ENCODE measurements around the gene CHD6. TPM values are rescaled to one million over a fixed set of nuclear protein-coding genes. Genes with fewer than 3 reads are reported as not detected.
A peak's percentile ranks its signal among the peaks of the same experiment; 100 is the strongest.

CHD6 gene
- total and polyA plus RNA-seq, 5 experiments from 2014 or later, result 44.3 to 96.1 (median 57.4) TPM

GRCh38 chr20:41406896-41407444, 211.2 kb downstream of the CHD6 start:
- ATAC-seq (no peak), DNase-seq (no peak)
- POLR2A ChIA-PET, result no interaction called here
- peaks cover 10 to 34% (median 27%) of the 10 kb centered on the region in 4 donors for H3K4me1 Mint-ChIP-seq
- peaks cover 0 to 83% (median 37%) of the 10 kb centered on the region in 3 donors for H3K36me3 Mint-ChIP-seq
- H3K27ac Mint-ChIP-seq, result peak overlapping the region in 7 of 10 donors; percentile 18 to 76 (median 45)
- H3K9me3 Mint-ChIP-seq, result no peaks in the 10 kb centered on the region
- no peaks in the 10 kb centered on the region for H3K27me3 Mint-ChIP-seq
- H3K4me3 Mint-ChIP-seq, result no peak overlapping the region

DNA sequence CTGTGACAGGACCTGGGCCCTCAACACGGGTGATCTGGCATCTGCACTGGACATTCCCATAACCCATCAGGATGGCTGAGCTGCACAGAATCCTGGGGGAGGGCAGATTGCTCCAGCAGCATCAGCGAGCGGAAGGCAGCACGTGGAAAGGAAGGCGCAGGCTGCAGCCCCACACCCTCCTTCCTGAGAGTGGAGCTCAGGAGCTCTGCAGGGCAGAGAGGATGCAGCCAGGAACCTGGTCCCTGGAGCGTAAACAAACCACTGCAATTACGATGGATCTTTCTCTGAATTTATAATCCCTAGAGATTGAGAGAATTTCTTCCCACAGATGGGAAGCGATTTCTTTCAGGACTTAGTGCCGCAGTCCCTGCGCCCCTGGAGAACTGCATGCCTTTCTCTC, 211.8 kb downstream of the CHD6 start:
- no peaks in the 10 kb centered on the region for H3K9me3 Mint-ChIP-seq
- H3K4me3 Mint-ChIP-seq, result no peak overlapping the region
- POLR2A ChIA-PET, result no interaction called here
- H3K36me3 Mint-ChIP-seq, result peaks cover 0 to 81% (median 33%) of the 10 kb centered on the region in 3 donors
- no peak for DNase-seq
- no peak for ATAC-seq
- peak overlapping the region in 2 of 10 donors; percentile 18 to 74 for H3K27ac Mint-ChIP-seq
- no peaks in the 10 kb centered on the region for H3K27me3 Mint-ChIP-seq
- H3K4me1 Mint-ChIP-seq, result peaks cover 10 to 34% (median 27%) of the 10 kb centered on the region in 4 donors

DNA sequence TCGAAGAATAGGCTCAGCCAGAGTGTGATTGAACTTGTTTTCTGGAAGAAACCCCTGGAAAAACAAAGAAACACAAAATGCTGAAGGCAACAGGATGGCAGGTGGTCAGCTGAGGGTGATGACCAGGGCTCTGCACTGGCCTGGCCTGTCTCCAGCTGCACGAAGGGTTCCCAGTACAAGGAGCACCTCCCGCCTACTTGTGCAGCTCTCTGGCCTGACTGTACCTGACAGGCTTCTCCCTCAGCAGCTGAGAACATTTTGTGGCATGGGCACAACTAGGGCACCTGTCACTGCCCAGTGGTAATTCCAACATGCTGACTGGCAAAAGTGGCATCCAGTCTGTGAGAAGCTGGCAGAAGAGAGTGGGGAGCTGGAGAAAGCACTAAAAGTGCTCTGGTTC, 212.7 kb downstream of the CHD6 start:
- peaks cover 0 to 72% (median 31%) of the 10 kb centered on the region in 3 donors for H3K36me3 Mint-ChIP-seq
- POLR2A ChIA-PET, result no interaction called here
- H3K4me3 Mint-ChIP-seq, result no peak overlapping the region
- H3K9me3 Mint-ChIP-seq, result no peaks in the 10 kb centered on the region
- no peak for DNase-seq
- no peak for ATAC-seq
- peak overlapping the region in 1 of 10 donors; percentile 40 for H3K27ac Mint-ChIP-seq
- no peaks in the 10 kb centered on the region for H3K27me3 Mint-ChIP-seq
- H3K4me1 Mint-ChIP-seq, result peaks cover 10 to 29% (median 27%) of the 10 kb centered on the region in 4 donors

GRCh38 chr20:41403604-41404003, 214.6 kb downstream of the CHD6 start:
- POLR2A ChIA-PET, result no interaction called here
- H3K27me3 Mint-ChIP-seq, result no peaks in the 10 kb centered on the region
- DNase-seq (no peak), ATAC-seq (no peak)
- no peak overlapping the region for H3K4me3 Mint-ChIP-seq
- peaks cover 4 to 16% (median 11%) of the 10 kb centered on the region in 4 donors for H3K4me1 Mint-ChIP-seq
- peaks cover 0 to 55% (median 27%) of the 10 kb centered on the region in 3 donors for H3K36me3 Mint-ChIP-seq
- peak overlapping the region in 2 of 10 donors; percentile 50 to 55 for H3K27ac Mint-ChIP-seq
- no peaks in the 10 kb centered on the region for H3K9me3 Mint-ChIP-seq

GRCh38 chr20:41398408-41398807, 219.8 kb downstream of the CHD6 start:
- H3K9me3 Mint-ChIP-seq, result no peaks in the 10 kb centered on the region

GRCh38 chr20:41395667-41396664, 222.2 kb downstream of the CHD6 start:
- ATAC-seq (no peak), DNase-seq (no peak)
- POLR2A ChIA-PET, result no interaction called here
- Mint-ChIP-seq H3K36me3 (no peaks in the 10 kb centered on the region), H3K27me3 (no peaks in the 10 kb centered on the region), H3K9me3 (no peaks in the 10 kb centered on the region), H3K4me3 (no peak overlapping the region), H3K4me1 (peaks cover 0 to 1% (median 0%) of the 10 kb centered on the region in 4 donors), H3K27ac (peak overlapping the region in 2 of 10 donors; percentile 24 to 50)

More at GRCh38 chr20:41398408-41398807, 219.8 kb downstream of the CHD6 start:
- Mint-ChIP-seq H3K4me3 (no peak overlapping the region), H3K27ac (peak overlapping the region in 2 of 10 donors; percentile 34 to 43), H3K27me3 (no peaks in the 10 kb centered on the region), H3K36me3 (peaks cover 0 to 12% (median 5%) of the 10 kb centered on the region in 3 donors), H3K4me1 (peaks cover 0 to 1% (median 0%) of the 10 kb centered on the region in 4 donors)
- POLR2A ChIA-PET, result no interaction called here
- DNase-seq (no peak), ATAC-seq (no peak)

GRCh38 chr20:41394931-41395666, 223.1 kb downstream of the CHD6 start:
- H3K4me3 Mint-ChIP-seq, result no peak overlapping the region
- POLR2A ChIA-PET, result no interaction called here
- ATAC-seq, result no peak
- peaks cover 0 to 3% (median 0%) of the 10 kb centered on the region in 5 donors for H3K27me3 Mint-ChIP-seq
- no peaks in the 10 kb centered on the region for H3K36me3 Mint-ChIP-seq
- DNase-seq, result no peak
- H3K9me3 Mint-ChIP-seq, result no peaks in the 10 kb centered on the region
- H3K27ac Mint-ChIP-seq, result no peak overlapping the region
- H3K4me1 Mint-ChIP-seq, result peaks cover 0 to 1% (median 0%) of the 10 kb centered on the region in 4 donors

DNA sequence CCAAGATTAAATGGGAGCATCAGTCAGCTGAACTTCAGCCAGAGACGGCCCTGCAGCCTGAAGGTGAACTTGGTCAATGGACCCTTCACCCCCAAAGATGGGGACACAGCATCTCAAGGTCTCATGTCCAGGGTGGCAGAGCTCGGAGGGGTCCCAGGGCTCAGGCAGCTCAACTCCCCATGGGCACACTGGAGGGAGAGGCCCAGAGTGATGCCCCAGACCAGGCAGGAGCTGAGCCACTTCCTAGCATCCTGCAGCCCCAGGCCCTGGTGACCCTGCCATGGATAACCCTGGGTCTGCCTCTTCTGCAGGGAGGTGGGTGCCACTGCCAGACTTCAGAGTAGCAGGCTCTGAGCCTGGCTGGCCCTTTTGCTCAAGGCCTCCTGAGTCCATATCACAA, 224.1 kb downstream of the CHD6 start:
- H3K36me3 Mint-ChIP-seq, result no peaks in the 10 kb centered on the region
- no peak overlapping the region for H3K27ac Mint-ChIP-seq
- ATAC-seq (no peak), DNase-seq (no peak)
- POLR2A ChIA-PET, result no interaction called here
- H3K4me3 Mint-ChIP-seq, result no peak overlapping the region
- H3K4me1 Mint-ChIP-seq, result no peaks in the 10 kb centered on the region
- peaks cover 0 to 3% (median 0%) of the 10 kb centered on the region in 5 donors for H3K27me3 Mint-ChIP-seq
- H3K9me3 Mint-ChIP-seq, result no peaks in the 10 kb centered on the region

DNA sequence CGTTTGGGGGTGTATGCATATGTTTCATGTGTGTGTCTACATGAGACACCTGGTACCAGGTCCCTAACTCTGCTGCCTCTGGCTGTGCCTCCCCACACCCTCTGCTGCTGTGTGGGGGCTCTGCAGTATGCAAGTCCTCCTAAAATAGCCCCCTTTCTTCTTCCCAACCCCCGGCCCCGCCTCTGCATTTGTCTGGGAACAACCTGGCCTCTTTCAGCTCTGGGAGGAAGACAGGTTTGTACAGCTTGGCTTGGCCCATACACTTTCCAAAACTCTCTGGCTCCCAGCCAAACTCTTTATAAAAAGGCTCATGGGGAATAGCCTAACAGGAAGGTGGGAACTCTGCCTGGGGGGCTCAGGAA, 224.5 kb downstream of the CHD6 start:
- POLR2A ChIA-PET, result no interaction called here
- no peaks in the 10 kb centered on the region for H3K4me1 Mint-ChIP-seq

DNA sequence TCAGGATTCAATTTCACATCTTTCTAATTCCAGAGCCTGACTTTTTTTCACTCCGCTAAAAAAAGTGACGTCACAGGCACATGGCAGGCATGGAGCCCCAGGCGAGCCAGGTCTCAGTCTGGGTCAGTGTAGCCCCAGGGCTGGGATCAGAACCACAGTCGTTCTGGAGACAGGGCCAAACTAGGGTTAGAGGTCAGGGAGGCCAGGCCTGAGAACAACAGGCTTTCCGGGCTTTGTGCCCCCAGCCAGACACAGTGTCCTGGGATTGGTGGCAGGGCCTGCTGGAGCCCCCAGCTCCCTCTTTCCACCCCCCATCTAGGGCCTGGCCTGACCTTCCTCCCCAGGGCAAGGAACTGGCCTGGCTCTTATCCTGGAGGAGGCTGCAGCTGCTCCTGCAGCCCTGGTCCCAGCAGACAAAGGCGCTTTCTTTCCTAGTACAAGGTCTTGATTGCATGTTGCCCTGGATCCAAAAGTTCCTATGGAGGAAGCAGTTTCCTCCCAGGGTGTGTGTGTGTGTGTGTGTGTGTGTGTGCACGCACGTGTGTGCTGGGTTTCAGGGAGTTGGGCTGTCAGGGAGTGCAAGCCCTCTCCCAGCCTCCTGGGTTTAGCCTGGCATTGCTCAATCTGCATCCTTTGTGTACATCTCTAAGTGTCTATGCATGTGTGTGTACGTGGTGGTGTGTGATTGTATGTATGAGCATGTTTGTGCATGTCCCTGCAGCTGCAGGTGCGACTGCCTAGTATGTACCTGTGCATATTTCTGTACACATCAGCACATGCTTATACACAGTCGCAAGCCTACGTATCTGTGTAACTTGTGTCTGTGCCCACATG, 225.1 kb downstream of the CHD6 start:
- no peaks in the 10 kb centered on the region for H3K4me1 Mint-ChIP-seq

More for the DNA sequence above, 224.5 kb downstream of the CHD6 start:
- Mint-ChIP-seq H3K36me3 (no peaks in the 10 kb centered on the region), H3K4me3 (no peak overlapping the region), H3K27me3 (peaks cover 0 to 3% (median 0%) of the 10 kb centered on the region in 5 donors), H3K9me3 (no peaks in the 10 kb centered on the region), H3K27ac (no peak overlapping the region)
- DNase-seq (no peak), ATAC-seq (no peak)

DNA sequence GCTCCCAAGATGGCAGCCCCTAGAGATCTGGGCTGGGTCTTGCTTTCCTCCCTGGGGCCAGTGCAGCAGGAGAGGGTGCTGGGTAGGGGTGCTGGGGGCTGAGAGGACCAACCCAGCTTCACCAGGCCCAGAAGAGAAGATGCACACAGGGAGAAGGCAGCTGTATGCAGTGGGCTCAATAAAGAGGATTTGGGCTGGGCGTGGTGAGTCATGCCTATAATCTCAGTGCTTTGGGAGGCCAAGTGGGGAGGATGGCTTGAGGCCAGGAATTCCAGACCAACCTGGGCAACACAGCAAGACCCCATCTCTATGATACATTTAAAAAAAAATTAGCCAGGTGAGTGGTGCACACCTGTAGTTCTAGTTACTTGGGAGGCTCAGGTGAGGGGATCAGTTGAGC, 225.9 kb downstream of the CHD6 start:
- Mint-ChIP-seq H3K9me3 (no peaks in the 10 kb centered on the region), H3K4me1 (no peaks in the 10 kb centered on the region), H3K27me3 (peaks cover 0 to 3% (median 0%) of the 10 kb centered on the region in 5 donors), H3K27ac (no peak overlapping the region), H3K4me3 (no peak overlapping the region), H3K36me3 (no peaks in the 10 kb centered on the region)
- ATAC-seq (no peak), DNase-seq (no peak)
- POLR2A ChIA-PET, result no interaction called here

More for the DNA sequence above, 225.1 kb downstream of the CHD6 start:
- ATAC-seq (no peak), DNase-seq (no peak)
- no peak overlapping the region for H3K4me3 Mint-ChIP-seq
- POLR2A ChIA-PET, result no interaction called here
- no peaks in the 10 kb centered on the region for H3K9me3 Mint-ChIP-seq
- H3K27me3 Mint-ChIP-seq, result peaks cover 0 to 3% (median 0%) of the 10 kb centered on the region in 5 donors
- H3K27ac Mint-ChIP-seq, result no peak overlapping the region
- no peaks in the 10 kb centered on the region for H3K36me3 Mint-ChIP-seq

DNA sequence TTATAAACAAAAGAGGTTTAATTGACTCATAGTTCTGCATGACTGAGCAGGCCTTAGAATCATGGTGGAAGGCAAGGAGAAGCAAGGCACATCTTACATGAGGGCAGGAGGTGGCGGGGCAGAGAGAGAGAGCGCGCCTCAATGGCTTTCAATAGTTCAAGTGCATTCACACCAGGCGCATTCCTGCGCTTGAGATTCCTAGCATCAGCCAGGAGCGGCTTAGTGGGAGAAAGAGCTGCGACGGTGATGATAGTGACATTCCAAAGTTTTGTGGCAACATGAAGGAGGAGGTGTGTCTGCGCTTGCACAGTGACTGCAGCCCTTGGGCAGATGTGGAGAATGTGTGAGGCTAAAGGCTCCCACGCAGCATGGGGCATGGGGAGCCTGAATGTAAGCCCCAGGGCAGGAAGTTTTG, 226.6 kb downstream of the CHD6 start:
- peaks cover 0 to 3% (median 0%) of the 10 kb centered on the region in 5 donors for H3K27me3 Mint-ChIP-seq
- no peak for DNase-seq
- H3K4me3 Mint-ChIP-seq, result no peak overlapping the region
- ATAC-seq, result no peak
- H3K36me3 Mint-ChIP-seq, result no peaks in the 10 kb centered on the region
- H3K4me1 Mint-ChIP-seq, result no peaks in the 10 kb centered on the region
- POLR2A ChIA-PET, result no interaction called here
- H3K27ac Mint-ChIP-seq, result no peak overlapping the region
- H3K9me3 Mint-ChIP-seq, result no peaks in the 10 kb centered on the region
